Daoy (cell line): ENCODE data around the gene TTLL9. TPM values are rescaled to one million over a fixed set of nuclear protein-coding genes. Genes with fewer than 3 reads are reported as not detected.

Experiments used
- DNase-seq: peaks from one replicate; pipeline ENCODE4 v3.0.0-alpha.2; 2015; ENCODE audit warnings: low read depth
- total RNA-seq: library from RNA; depleted of rRNA; stranded (reverse); fragments of >200 nt; shearing (Covaris generic); gene quantifications from 2 replicates; pipeline ENCODE4 v1.2.3, GENCODE V29; 2014

The TTLL9 gene
- total RNA-seq, 1 experiment from 2014 or later, result 1.5 TPM

- DNase-seq, result peak; percentile 97
Observed at GRCh38 chr20:31879143-31879987, 8.9 kb downstream of the TTLL9 start.

- no peak for DNase-seq
Observed at GRCh38 chr20:31881945-31882344, 11.5 kb downstream of the TTLL9 start.

GRCh38 chr20:31883829-31884228 is 13.4 kb downstream of the TTLL9 start:
- DNase-seq, result no peak

- DNase-seq, result no peak
Observed at GRCh38 chr20:31890646-31891045, 20.2 kb downstream of the TTLL9 start.

- peak; percentile 71 for DNase-seq
Observed at GRCh38 chr20:31894980-31895675, 24.7 kb downstream of the TTLL9 start.

- no peak for DNase-seq
Observed at GRCh38 chr20:31896049-31896448, 25.6 kb downstream of the TTLL9 start.

GRCh38 chr20:31897541-31897940 is 27.1 kb downstream of the TTLL9 start:
- no peak for DNase-seq

- no peak for DNase-seq
Observed at GRCh38 chr20:31901615-31902014, 31.2 kb downstream of the TTLL9 start.

- DNase-seq, result no peak
Observed at GRCh38 chr20:31903627-31904386, 33.4 kb downstream of the TTLL9 start.

GRCh38 chr20:31906001-31906400 is 35.6 kb downstream of the TTLL9 start:
- DNase-seq, result no peak

- no peak for DNase-seq
Observed at GRCh38 chr20:31907046-31907445, 36.6 kb downstream of the TTLL9 start.

GRCh38 chr20:31908016-31908415 is 37.6 kb downstream of the TTLL9 start:
- DNase-seq, result no peak

GRCh38 chr20:31908424-31908823 is 38.0 kb downstream of the TTLL9 start:
- peak; percentile 41 for DNase-seq

GRCh38 chr20:31909253-31910070 is 39.0 kb downstream of the TTLL9 start:
- no peak for DNase-seq

- no peak for DNase-seq
Observed at GRCh38 chr20:31910071-31910803, 39.8 kb downstream of the TTLL9 start.

GRCh38 chr20:31913431-31914157 is 43.2 kb downstream of the TTLL9 start:
- no peak for DNase-seq

GRCh38 chr20:31914170-31914569 is 43.7 kb downstream of the TTLL9 start:
- no peak for DNase-seq

GRCh38 chr20:31915491-31916280 is 45.3 kb downstream of the TTLL9 start:
- DNase-seq, result no peak

- no peak for DNase-seq
Observed at GRCh38 chr20:31916708-31917107, 46.3 kb downstream of the TTLL9 start.
